Measurements from ENCODE around the gene EMSY.

GRCh38 chr11:76453248-76453647 is 8.4 kb downstream of the EMSY start:
- TF ChIP-seq RNF2 (conservative IDR thresholded peaks at IDR 0.05; ENCODE audit: low read depth) (no peak), CTCF (CRISPR knock-in tag; IDR thresholded peaks at IDR 0.05) (no peak), TAF1 (CRISPR knock-in tag; IDR thresholded peaks at IDR 0.05) (no peak), POLR2A (IDR thresholded peaks at IDR 0.05; ENCODE audit: insufficient read depth in 1 of 2, low read depth in 2 of 2, low read length in 2 of 2) (no peak), TEAD3 (CRISPR knock-in tag; optimal IDR thresholded peaks at IDR 0.05; ENCODE audit: borderline replicate concordance) (no peak), HDAC6 (IDR thresholded peaks at IDR 0.05; ENCODE audit: low read depth, low read length) (no peak), HNRNPH1 (optimal IDR thresholded peaks at IDR 0.05; ENCODE audit: low read depth, low read length) (no peak), CBX2 (IDR thresholded peaks at IDR 0.05; ENCODE audit: low read depth, low read length) (no peak), CBX2 (CRISPR knock-in tag; IDR thresholded peaks at IDR 0.05; ENCODE audit: low read depth) (no peak), ZNF430 (CRISPR knock-in tag; IDR thresholded peaks at IDR 0.05) (no peak)
